Measurements from ENCODE around the gene TMEM14A.

Gene TMEM14A

GRCh38 chr6:52657870-52658269, 13.0 kb upstream of the TMEM14A start:
- Histone ChIP-seq H3K4me3 (ENCODE audit: low read depth in 1 of 2, low read length in 2 of 2) (no peak overlapping the region), H3K27me3 (ENCODE audit: low read depth, low read length) (no peaks in the 10 kb centered on the region), H3K27ac (ENCODE audit: low read length) (no peak overlapping the region), H3K9me3 (ENCODE audit: control insufficient read depth in 1 of 2, low read length in 2 of 2) (no peaks in the 10 kb centered on the region), H3K4me1 (ENCODE audit: control insufficient read depth in 1 of 2, insufficient read depth in 2 of 2, low read length in 2 of 2) (no peaks in the 10 kb centered on the region), H3K36me3 (ENCODE audit: control insufficient read depth in 1 of 2, insufficient read depth in 2 of 2, low read length in 2 of 2) (no peaks in the 10 kb centered on the region)

- Histone ChIP-seq H3K27ac (ENCODE audit: low read length) (no peak overlapping the region), H3K36me3 (ENCODE audit: control insufficient read depth in 1 of 2, insufficient read depth in 2 of 2, low read length in 2 of 2) (no peaks in the 10 kb centered on the region), H3K4me1 (ENCODE audit: control insufficient read depth in 1 of 2, insufficient read depth in 2 of 2, low read length in 2 of 2) (peaks cover 9 to 13% of the 10 kb centered on the region in 2 donors), H3K27me3 (ENCODE audit: low read depth, low read length) (no peaks in the 10 kb centered on the region), H3K4me3 (ENCODE audit: low read depth in 1 of 2, low read length in 2 of 2) (no peak overlapping the region), H3K9me3 (ENCODE audit: control insufficient read depth in 1 of 2, low read length in 2 of 2) (no peaks in the 10 kb centered on the region)
Observed at GRCh38 chr6:52661551-52661950, 9.4 kb upstream of the TMEM14A start.

GRCh38 chr6:52662031-52662430, 8.9 kb upstream of the TMEM14A start:
- Histone ChIP-seq H3K9me3 (ENCODE audit: control insufficient read depth in 1 of 2, low read length in 2 of 2) (no peaks in the 10 kb centered on the region), H3K4me3 (ENCODE audit: low read depth in 1 of 2, low read length in 2 of 2) (no peak overlapping the region), H3K27me3 (ENCODE audit: low read depth, low read length) (no peaks in the 10 kb centered on the region), H3K4me1 (ENCODE audit: control insufficient read depth in 1 of 2, insufficient read depth in 2 of 2, low read length in 2 of 2) (peaks cover 9 to 13% of the 10 kb centered on the region in 2 donors), H3K36me3 (ENCODE audit: control insufficient read depth in 1 of 2, insufficient read depth in 2 of 2, low read length in 2 of 2) (no peaks in the 10 kb centered on the region), H3K27ac (ENCODE audit: low read length) (no peak overlapping the region)

GRCh38 chr6:52663120-52663935, 7.6 kb upstream of the TMEM14A start:
- no peaks in the 10 kb centered on the region for H3K27me3 ChIP-seq (ENCODE audit: low read depth, low read length)
- H3K4me1 ChIP-seq (ENCODE audit: control insufficient read depth in 1 of 2, insufficient read depth in 2 of 2, low read length in 2 of 2), result peaks cover 9 to 13% of the 10 kb centered on the region in 2 donors
- no peak overlapping the region for H3K27ac ChIP-seq (ENCODE audit: low read length)
- peak overlapping the region; percentile 71 to 92 for H3K4me3 ChIP-seq (ENCODE audit: low read depth in 1 of 2, low read length in 2 of 2)
- no peaks in the 10 kb centered on the region for H3K36me3 ChIP-seq (ENCODE audit: control insufficient read depth in 1 of 2, insufficient read depth in 2 of 2, low read length in 2 of 2)
- H3K9me3 ChIP-seq (ENCODE audit: control insufficient read depth in 1 of 2, low read length in 2 of 2), result no peaks in the 10 kb centered on the region

- Histone ChIP-seq H3K27ac (ENCODE audit: low read length) (no peak overlapping the region), H3K27me3 (ENCODE audit: low read depth, low read length) (no peaks in the 10 kb centered on the region), H3K9me3 (ENCODE audit: control insufficient read depth in 1 of 2, low read length in 2 of 2) (no peaks in the 10 kb centered on the region), H3K36me3 (ENCODE audit: control insufficient read depth in 1 of 2, insufficient read depth in 2 of 2, low read length in 2 of 2) (no peaks in the 10 kb centered on the region), H3K4me3 (ENCODE audit: low read depth in 1 of 2, low read length in 2 of 2) (peak overlapping the region; percentile 71 to 92), H3K4me1 (ENCODE audit: control insufficient read depth in 1 of 2, insufficient read depth in 2 of 2, low read length in 2 of 2) (peaks cover 9 to 13% of the 10 kb centered on the region in 2 donors)
Observed at GRCh38 chr6:52663936-52664185, 7.1 kb upstream of the TMEM14A start.

- Histone ChIP-seq H3K4me1 (ENCODE audit: control insufficient read depth in 1 of 2, insufficient read depth in 2 of 2, low read length in 2 of 2) (peaks cover 9 to 13% of the 10 kb centered on the region in 2 donors), H3K9me3 (ENCODE audit: control insufficient read depth in 1 of 2, low read length in 2 of 2) (no peaks in the 10 kb centered on the region), H3K36me3 (ENCODE audit: control insufficient read depth in 1 of 2, insufficient read depth in 2 of 2, low read length in 2 of 2) (no peaks in the 10 kb centered on the region), H3K4me3 (ENCODE audit: low read depth in 1 of 2, low read length in 2 of 2) (peak overlapping the region; percentile 71 to 92), H3K27ac (ENCODE audit: low read length) (peak overlapping the region; percentile 59), H3K27me3 (ENCODE audit: low read depth, low read length) (no peaks in the 10 kb centered on the region)
Observed at GRCh38 chr6:52664186-52664990, 6.5 kb upstream of the TMEM14A start.

GRCh38 chr6:52664991-52665686, 5.8 kb upstream of the TMEM14A start:
- Histone ChIP-seq H3K4me1 (ENCODE audit: control insufficient read depth in 1 of 2, insufficient read depth in 2 of 2, low read length in 2 of 2) (peaks cover 9 to 13% of the 10 kb centered on the region in 2 donors), H3K4me3 (ENCODE audit: low read depth in 1 of 2, low read length in 2 of 2) (peak overlapping the region; percentile 71 to 92), H3K27ac (ENCODE audit: low read length) (peak overlapping the region; percentile 59), H3K9me3 (ENCODE audit: control insufficient read depth in 1 of 2, low read length in 2 of 2) (no peaks in the 10 kb centered on the region), H3K36me3 (ENCODE audit: control insufficient read depth in 1 of 2, insufficient read depth in 2 of 2, low read length in 2 of 2) (no peaks in the 10 kb centered on the region), H3K27me3 (ENCODE audit: low read depth, low read length) (no peaks in the 10 kb centered on the region)

- peaks cover 14 to 19% of the 10 kb centered on the region in 2 donors for H3K4me1 ChIP-seq (ENCODE audit: control insufficient read depth in 1 of 2, insufficient read depth in 2 of 2, low read length in 2 of 2)
- peak overlapping the region in 1 of 2 donors; percentile 71 for H3K4me3 ChIP-seq (ENCODE audit: low read depth in 1 of 2, low read length in 2 of 2)
- no peaks in the 10 kb centered on the region for H3K9me3 ChIP-seq (ENCODE audit: control insufficient read depth in 1 of 2, low read length in 2 of 2)
- no peaks in the 10 kb centered on the region for H3K27me3 ChIP-seq (ENCODE audit: low read depth, low read length)
- H3K36me3 ChIP-seq (ENCODE audit: control insufficient read depth in 1 of 2, insufficient read depth in 2 of 2, low read length in 2 of 2), result no peaks in the 10 kb centered on the region
- no peak overlapping the region for H3K27ac ChIP-seq (ENCODE audit: low read length)
Observed at GRCh38 chr6:52666071-52666470, 4.8 kb upstream of the TMEM14A start.

GRCh38 chr6:52666523-52666922, 4.4 kb upstream of the TMEM14A start:
- Histone ChIP-seq H3K27ac (ENCODE audit: low read length) (no peak overlapping the region), H3K9me3 (ENCODE audit: control insufficient read depth in 1 of 2, low read length in 2 of 2) (no peaks in the 10 kb centered on the region), H3K4me1 (ENCODE audit: control insufficient read depth in 1 of 2, insufficient read depth in 2 of 2, low read length in 2 of 2) (peaks cover 14 to 23% of the 10 kb centered on the region in 2 donors), H3K36me3 (ENCODE audit: control insufficient read depth in 1 of 2, insufficient read depth in 2 of 2, low read length in 2 of 2) (no peaks in the 10 kb centered on the region), H3K27me3 (ENCODE audit: low read depth, low read length) (no peaks in the 10 kb centered on the region), H3K4me3 (ENCODE audit: low read depth in 1 of 2, low read length in 2 of 2) (peak overlapping the region in 1 of 2 donors; percentile 71)

GRCh38 chr6:52667572-52667971, 3.3 kb upstream of the TMEM14A start:
- no peak overlapping the region for H3K27ac ChIP-seq (ENCODE audit: low read length)
- H3K9me3 ChIP-seq (ENCODE audit: control insufficient read depth in 1 of 2, low read length in 2 of 2), result no peaks in the 10 kb centered on the region
- H3K27me3 ChIP-seq (ENCODE audit: low read depth, low read length), result no peaks in the 10 kb centered on the region
- H3K4me3 ChIP-seq (ENCODE audit: low read depth in 1 of 2, low read length in 2 of 2), result no peak overlapping the region
- H3K4me1 ChIP-seq (ENCODE audit: control insufficient read depth in 1 of 2, insufficient read depth in 2 of 2, low read length in 2 of 2), result peaks cover 14 to 31% of the 10 kb centered on the region in 2 donors
- no peaks in the 10 kb centered on the region for H3K36me3 ChIP-seq (ENCODE audit: control insufficient read depth in 1 of 2, insufficient read depth in 2 of 2, low read length in 2 of 2)

- Histone ChIP-seq H3K27ac (ENCODE audit: low read length) (no peak overlapping the region), H3K27me3 (ENCODE audit: low read depth, low read length) (no peaks in the 10 kb centered on the region), H3K9me3 (ENCODE audit: control insufficient read depth in 1 of 2, low read length in 2 of 2) (no peaks in the 10 kb centered on the region), H3K36me3 (ENCODE audit: control insufficient read depth in 1 of 2, insufficient read depth in 2 of 2, low read length in 2 of 2) (peaks cover 0 to 9% of the 10 kb centered on the region in 2 donors), H3K4me1 (ENCODE audit: control insufficient read depth in 1 of 2, insufficient read depth in 2 of 2, low read length in 2 of 2) (peaks cover 5 to 18% of the 10 kb centered on the region in 2 donors), H3K4me3 (ENCODE audit: low read depth in 1 of 2, low read length in 2 of 2) (peak overlapping the region; percentile 75 to 90)
Observed at GRCh38 chr6:52671676-52672075, 763 bp downstream of the TMEM14A start.

All from muscle layer of duodenum (tissue), 2 donors.